ENCODE measurements around the gene KLHL28.

Gene KLHL28

GRCh38 chr14:44896275-44897040 is 65.3 kb downstream of the KLHL28 start:
- DNase-seq, result no peak

DNA sequence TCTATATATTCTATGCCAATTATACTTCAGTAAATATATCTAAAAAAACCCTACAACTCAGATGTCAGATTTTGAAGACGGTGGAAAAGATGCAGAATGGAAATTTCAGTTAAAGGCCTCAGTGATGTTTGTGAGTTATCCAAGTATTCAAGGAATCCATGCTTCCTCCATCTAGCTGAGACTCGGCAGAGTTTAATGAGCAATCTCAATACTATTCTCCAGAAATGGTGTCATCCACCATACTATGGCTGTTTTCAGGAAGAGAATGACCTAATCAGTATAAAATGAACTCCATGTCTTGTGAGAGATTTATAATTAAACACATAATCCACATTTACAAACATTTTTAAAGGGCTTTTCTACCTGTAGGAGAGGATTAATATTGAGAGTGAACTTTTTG is 66.0 kb downstream of the KLHL28 start:
- DNase-seq, result no peak

- no peak for DNase-seq
Measured at GRCh38 chr14:44893535-44893934, 68.2 kb downstream of the KLHL28 start.

GRCh38 chr14:44891726-44892372 is 69.9 kb downstream of the KLHL28 start:
- peak in 1 of 5 experiments; percentile 79 for DNase-seq

DNA sequence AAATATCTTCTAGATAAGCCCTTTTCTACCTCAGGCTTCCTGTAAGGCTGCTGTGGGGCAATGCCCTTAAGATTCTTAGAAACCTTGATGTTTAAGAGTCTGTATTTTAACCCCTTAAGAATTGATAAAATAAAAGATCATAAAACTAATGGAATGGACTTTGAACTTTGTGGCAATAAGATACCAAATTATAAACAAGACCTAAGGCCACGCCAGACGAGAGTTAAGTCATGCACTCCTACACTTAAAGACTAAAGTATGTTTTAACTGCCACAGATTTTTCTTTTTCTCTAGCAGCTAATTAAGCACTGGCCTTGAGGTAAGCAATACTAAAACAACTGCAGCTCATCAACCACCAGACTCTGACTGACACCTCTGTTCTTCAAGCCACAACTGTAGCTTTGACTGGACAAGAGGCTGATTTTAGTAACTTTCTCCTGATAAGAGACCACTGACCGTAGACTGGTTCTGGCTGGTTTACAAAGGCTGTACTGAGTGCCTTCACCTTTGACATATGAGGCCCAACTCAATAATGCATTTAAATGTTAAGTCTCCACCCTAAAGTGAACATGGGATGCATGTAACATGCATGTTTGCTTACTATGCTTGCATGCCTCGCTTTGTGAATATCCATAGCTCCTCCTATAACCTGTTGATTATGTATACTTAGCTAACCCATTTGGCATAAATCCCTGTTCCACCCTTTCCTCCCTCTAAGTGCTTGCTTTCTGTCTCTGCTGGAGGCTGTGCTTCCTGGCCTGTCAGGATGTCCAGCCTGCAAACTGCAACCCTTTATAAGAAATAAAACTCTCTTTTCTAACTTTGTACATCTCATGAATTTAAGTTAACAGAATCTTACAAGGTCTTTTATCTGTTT is 71.9 kb downstream of the KLHL28 start:
- peak in 1 of 5 experiments; percentile 16 for DNase-seq

GRCh38 chr14:44887596-44887955 is 74.2 kb downstream of the KLHL28 start:
- no peak for DNase-seq

DNA sequence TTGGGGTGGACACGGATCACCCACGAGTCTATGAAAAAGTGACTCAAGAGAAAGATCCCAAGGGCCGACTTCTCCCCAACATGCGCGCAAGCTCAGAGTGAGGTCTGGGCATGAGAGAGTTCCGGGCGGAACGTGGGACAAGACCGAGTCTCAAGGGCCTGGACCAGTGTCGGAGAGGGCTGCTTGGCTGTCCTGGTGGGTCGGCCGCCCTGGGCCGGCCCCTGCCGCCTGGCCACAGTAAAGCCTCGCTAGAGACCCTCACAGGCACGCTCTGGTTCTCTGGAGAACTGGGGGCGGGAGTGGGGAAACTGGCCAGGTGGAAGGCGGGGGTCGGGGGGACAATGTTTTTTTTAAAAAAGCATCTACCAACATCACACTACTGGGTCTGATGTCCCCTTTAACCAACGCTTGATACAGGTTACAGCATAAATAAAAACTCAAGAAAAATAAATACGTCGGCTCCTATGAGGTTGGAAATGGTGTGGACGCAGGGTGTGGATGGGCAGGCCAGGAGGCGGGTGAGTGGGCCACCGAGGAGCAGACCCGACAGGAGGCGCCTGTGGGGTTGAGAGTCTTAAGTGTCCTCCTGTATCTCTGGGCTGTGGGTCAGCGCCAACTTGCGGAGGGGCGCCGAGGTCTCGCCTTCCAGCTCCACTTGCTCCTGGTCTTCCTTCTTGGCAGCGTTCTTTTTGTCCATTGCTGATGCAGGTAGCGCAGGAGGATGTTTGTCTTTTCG is 74.7 kb downstream of the KLHL28 start:
- no peak for DNase-seq

DNA sequence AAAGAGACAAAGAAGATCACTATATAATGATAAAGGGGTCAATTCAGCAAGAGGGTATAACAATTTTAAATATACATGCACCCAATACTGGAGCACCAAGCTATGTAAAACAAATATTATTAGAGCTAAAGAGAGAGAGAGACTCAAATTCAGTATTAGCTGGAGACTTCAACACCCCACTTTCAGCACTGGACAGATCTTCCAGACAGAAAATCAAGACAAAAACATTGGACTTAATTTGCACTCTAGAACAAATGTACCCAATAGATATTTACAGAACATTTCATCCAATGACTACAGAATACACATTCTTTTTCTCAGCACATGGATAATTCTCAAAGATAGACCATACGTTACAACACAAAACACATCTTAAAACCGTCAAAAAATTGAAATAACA is 81.0 kb downstream of the KLHL28 start:
- DNase-seq, result no peak

All from T-helper 2 cell (primary cell).